Neuronal stem cell (in vitro differentiated cells): Measurements from ENCODE around the gene MRPL14.

Experiments
- DNase-seq: peaks from one replicate; pipeline ENCODE4 v3.0.0-alpha.2; 2013; ENCODE audit warnings: low spot score
- H2AFZ ChIP-seq: one replicate; pipeline ENCODE4 v1.6.1; 2013; ENCODE audit warnings: mild to moderate bottlenecking, low read length, inconsistent platforms
- H2AK5ac ChIP-seq: 2 replicates; pipeline ENCODE4 v1.6.1; 2013; ENCODE audit warnings: low read depth, mild to moderate bottlenecking, inconsistent platforms, low read length, moderate library complexity, mixed read lengths
- H2BK120ac ChIP-seq: 2 replicates; pipeline ENCODE4 v1.6.1; 2013; ENCODE audit warnings: low read depth, mild to moderate bottlenecking, inconsistent platforms, low read length, moderate library complexity, mixed read lengths
- H2BK12ac ChIP-seq: one replicate; pipeline ENCODE4 v1.6.1; 2013; ENCODE audit warnings: low read length, inconsistent platforms
- H2BK15ac ChIP-seq: 2 replicates; pipeline ENCODE4 v1.6.1; 2013; ENCODE audit warnings: mild to moderate bottlenecking, low read length, inconsistent platforms, mixed read lengths
- H2BK5ac ChIP-seq: one replicate; pipeline ENCODE4 v1.6.1; 2013; ENCODE audit warnings: inconsistent platforms, mild to moderate bottlenecking, low read length, moderate library complexity
- H3K14ac ChIP-seq: one replicate; pipeline ENCODE4 v1.6.1; 2013; ENCODE audit warnings: low read length, inconsistent platforms
- H3K18ac ChIP-seq: 2 replicates; pipeline ENCODE4 v1.6.1; 2013; ENCODE audit warnings: low read length, inconsistent platforms
- H3K23ac ChIP-seq: 2 replicates; pipeline ENCODE4 v1.6.1; 2013; ENCODE audit warnings: low read depth, mild to moderate bottlenecking, mixed read lengths, low read length, inconsistent platforms; ENCODE audit not compliant: poor library complexity
- H3K27ac ChIP-seq: replicated peaks from 3 replicates; pipeline ENCODE4 v1.5.1; 2013; ENCODE audit warnings: low read length, inconsistent platforms
- H3K27me3 ChIP-seq, 3 experiments: 2 replicates each; pipeline ENCODE4 v1.6.1; 2013; ENCODE audit warnings: low read length in 3 of 3, mild to moderate bottlenecking in 2 of 3, inconsistent platforms in 1 of 3, low read depth in 1 of 3, mixed read lengths in 1 of 3, moderate library complexity in 1 of 3; ENCODE audit not compliant: control insufficient read depth in 3 of 3, insufficient read depth in 3 of 3
- H3K36me3 ChIP-seq, 2 donors: replicated peaks in 1 of 2; 2 replicates each; pipeline ENCODE4 v1.6.1; 2013; ENCODE audit warnings: low read length in 2 of 2; ENCODE audit not compliant: control insufficient read depth in 2 of 2, insufficient read depth in 2 of 2
- H3K4ac ChIP-seq: 2 replicates; pipeline ENCODE4 v1.6.1; 2013; ENCODE audit warnings: inconsistent platforms, mild to moderate bottlenecking, low read length, moderate library complexity
- H3K4me1 ChIP-seq, 2 donors: 1 replicate in 1 of 2; 2 replicates in 1 of 2; pipeline ENCODE4 v1.6.1; 2013; ENCODE audit warnings: low read length in 2 of 2, low read depth in 1 of 2; ENCODE audit not compliant: control insufficient read depth in 2 of 2, insufficient read depth in 1 of 2
- H3K4me2 ChIP-seq: one replicate; pipeline ENCODE4 v1.6.1; 2013; ENCODE audit warnings: mild to moderate bottlenecking, low read length, inconsistent platforms; ENCODE audit not compliant: insufficient read depth, poor library complexity, severe bottlenecking
- H3K4me3 ChIP-seq, 2 donors: 2 replicates each; pipeline ENCODE4 v1.5.1; 2013; ENCODE audit warnings: low read length in 2 of 2, mild to moderate bottlenecking in 2 of 2, inconsistent platforms in 1 of 2, moderate library complexity in 1 of 2
- H3K79me1 ChIP-seq: one replicate; pipeline ENCODE4 v1.6.1; 2013; ENCODE audit warnings: low read depth, mild to moderate bottlenecking, inconsistent platforms, low read length, moderate library complexity
- H3K9ac ChIP-seq: one replicate; pipeline ENCODE4 v1.6.1; 2013; ENCODE audit warnings: mild to moderate bottlenecking, low read depth, low read length, inconsistent platforms; ENCODE audit not compliant: poor library complexity
- H3K9me3 ChIP-seq, 2 donors: replicated peaks in 1 of 2; 2 replicates each; pipeline versions ENCODE3 to v1.6.1; 2013; ENCODE audit warnings: low read length in 2 of 2, mild to moderate bottlenecking in 2 of 2, inconsistent platforms in 1 of 2, low read depth in 1 of 2, mixed read lengths in 1 of 2, moderate library complexity in 1 of 2; ENCODE audit not compliant: control insufficient read depth in 2 of 2, insufficient read depth in 1 of 2
- H4K8ac ChIP-seq: one replicate; pipeline ENCODE4 v1.6.1; 2013; ENCODE audit warnings: low read depth, mild to moderate bottlenecking, inconsistent platforms, low read length, moderate library complexity
- H4K91ac ChIP-seq: one replicate; pipeline ENCODE4 v1.6.1; 2013; ENCODE audit warnings: low read length, low read depth, mild to moderate bottlenecking, inconsistent platforms; ENCODE audit not compliant: poor library complexity
- WGBS, 2 donors: extraction: QIAGEN DNeasy Blood & Tissue Kit; methylation state at CpG; one replicate each; pipeline ENCODE4 v1.1.7; 2013; ENCODE audit warnings: missing lambda C conversion rate in 2 of 2, mixed read lengths in 1 of 2; ENCODE audit not compliant: insufficient read length in 2 of 2, insufficient replicate concordance in 1 of 2; ENCODE audit errors: extremely low coverage in 2 of 2; 5-methylcytosine and 5-hydroxymethylcytosine counted together

Gene MRPL14

GRCh38 chr6:44133981-44134711, 6.9 kb upstream of the MRPL14 start:
- Histone ChIP-seq H3K79me1 (peaks cover 3% of the 10 kb centered on the region), H2BK120ac (peak overlapping the region; percentile 42), H3K4me3 (no peak overlapping the region), H3K4me2 (no peak overlapping the region), H3K4ac (peak overlapping the region; percentile 70), H4K91ac (no peak overlapping the region), H3K14ac (no peak overlapping the region), H3K27ac (no peak overlapping the region), H2BK12ac (no peak overlapping the region), H3K36me3 (peaks cover 2 to 12% of the 10 kb centered on the region in 2 donors), H4K8ac (no peak overlapping the region), H3K18ac (no peak overlapping the region), H3K23ac (peak overlapping the region; percentile 92), H2AK5ac (peak overlapping the region; percentile 82), H3K9me3 (peaks cover 0 to 2% of the 10 kb centered on the region in 2 donors), H3K9ac (peak overlapping the region; percentile 25), H2BK5ac (peak overlapping the region; percentile 90), H2BK15ac (peak overlapping the region; percentile 51), H3K4me1 (peaks cover 9 to 33% of the 10 kb centered on the region in 2 donors), H2AFZ (no peak overlapping the region), H3K27me3 (no peaks in the 10 kb centered on the region)
- no peak for DNase-seq
- WGBS, 2 donors = no CpG with 5 or more reads among the region's 12 CpGs

- Histone ChIP-seq H3K4me2 (peak overlapping the region; percentile 36), H3K14ac (no peak overlapping the region), H2AK5ac (no peak overlapping the region), H3K27me3 (no peaks in the 10 kb centered on the region), H4K8ac (no peak overlapping the region), H2AFZ (peak overlapping the region; percentile 88), H3K18ac (peak overlapping the region; percentile 90), H3K4me1 (peaks cover 14 to 32% of the 10 kb centered on the region in 2 donors), H3K4ac (no peak overlapping the region), H2BK12ac (no peak overlapping the region), H3K9ac (no peak overlapping the region), H2BK15ac (no peak overlapping the region), H3K36me3 (peaks cover 2 to 12% of the 10 kb centered on the region in 2 donors), H3K23ac (peak overlapping the region; percentile 27), H3K9me3 (peaks cover 0 to 2% of the 10 kb centered on the region in 2 donors), H2BK120ac (no peak overlapping the region), H3K27ac (peak overlapping the region; percentile 40), H4K91ac (no peak overlapping the region), H2BK5ac (no peak overlapping the region), H3K79me1 (peaks cover 8% of the 10 kb centered on the region), H3K4me3 (peak overlapping the region; percentile 19 to 40)
- peak; percentile 37 for DNase-seq
- no CpG with 5 or more reads among the region's 9 CpGs for WGBS, 2 donors
Observed at GRCh38 chr6:44133003-44133931, 6.0 kb upstream of the MRPL14 start.

DNA sequence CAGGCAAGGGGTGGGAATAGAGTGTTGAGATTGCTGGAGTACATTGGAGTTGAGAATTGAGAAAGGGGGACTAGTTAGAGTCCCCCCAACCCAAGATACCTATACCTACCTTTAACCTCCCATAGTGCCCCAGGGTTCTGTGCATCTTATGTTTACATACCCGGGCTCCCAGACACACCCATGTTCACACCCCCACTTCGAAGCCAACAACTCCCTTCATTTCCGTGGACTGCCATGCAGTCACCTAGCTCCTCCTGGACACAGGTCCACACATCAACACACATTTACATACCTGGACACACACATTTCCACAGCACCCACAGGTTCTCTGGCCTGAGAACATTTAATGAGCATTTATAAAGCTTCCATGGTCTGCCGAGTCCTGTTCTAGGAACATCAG, 5.2 kb upstream of the MRPL14 start:
- Histone ChIP-seq H3K27me3 (no peaks in the 10 kb centered on the region), H3K4me1 (peaks cover 14 to 31% of the 10 kb centered on the region in 2 donors)
- WGBS, 2 donors = no CpG with 5 or more reads among the region's 4 CpGs

GRCh38 chr6:44131892-44132291, 4.6 kb upstream of the MRPL14 start:
- Histone ChIP-seq H3K27me3 (no peaks in the 10 kb centered on the region), H3K9ac (no peak overlapping the region), H3K9me3 (no peaks in the 10 kb centered on the region), H2AK5ac (no peak overlapping the region), H3K36me3 (peaks cover 0 to 9% of the 10 kb centered on the region in 2 donors), H2BK120ac (no peak overlapping the region), H3K4ac (no peak overlapping the region), H2BK5ac (no peak overlapping the region), H3K4me2 (no peak overlapping the region), H3K23ac (no peak overlapping the region), H3K79me1 (peaks cover 8% of the 10 kb centered on the region), H2BK12ac (no peak overlapping the region), H3K18ac (no peak overlapping the region), H3K4me3 (no peak overlapping the region), H3K14ac (no peak overlapping the region), H2AFZ (no peak overlapping the region), H3K27ac (no peak overlapping the region), H2BK15ac (no peak overlapping the region), H4K91ac (no peak overlapping the region), H4K8ac (no peak overlapping the region), H3K4me1 (peaks cover 14 to 31% of the 10 kb centered on the region in 2 donors)
- no peak for DNase-seq
- no CpG with 5 or more reads among the region's 2 CpGs for WGBS, 2 donors

More for the DNA sequence above, 5.2 kb upstream of the MRPL14 start:
- Histone ChIP-seq H2BK15ac (no peak overlapping the region), H2BK12ac (no peak overlapping the region), H2AK5ac (no peak overlapping the region), H4K91ac (no peak overlapping the region), H3K27ac (no peak overlapping the region), H3K36me3 (peaks cover 2 to 12% of the 10 kb centered on the region in 2 donors), H3K9ac (no peak overlapping the region), H4K8ac (no peak overlapping the region), H3K23ac (no peak overlapping the region), H2BK5ac (no peak overlapping the region), H2AFZ (no peak overlapping the region), H2BK120ac (no peak overlapping the region), H3K9me3 (peaks cover 0 to 2% of the 10 kb centered on the region in 2 donors), H3K4me2 (no peak overlapping the region), H3K4ac (no peak overlapping the region), H3K18ac (no peak overlapping the region), H3K14ac (no peak overlapping the region), H3K79me1 (peaks cover 8% of the 10 kb centered on the region), H3K4me3 (no peak overlapping the region)
- no peak for DNase-seq
